Measurements from ENCODE around the gene STRN4. TPM values are rescaled to one million over a fixed set of nuclear protein-coding genes. Genes with fewer than 3 reads are reported as not detected.

STRN4 gene
- total RNA-seq, 1 donor from 2014 or later: 105 TPM

- Mint-ChIP-seq H3K4me1 (ENCODE audit: unreplicated experiment) (peaks cover 7% of the 10 kb centered on the region), H3K36me3 (peaks cover 8% of the 10 kb centered on the region), H3K27me3 (no peaks in the 10 kb centered on the region), H3K27ac (no peak overlapping the region), H3K9me3 (no peaks in the 10 kb centered on the region), H3K4me3 (no peak overlapping the region)
- TF ChIP-seq, protein P1, sequence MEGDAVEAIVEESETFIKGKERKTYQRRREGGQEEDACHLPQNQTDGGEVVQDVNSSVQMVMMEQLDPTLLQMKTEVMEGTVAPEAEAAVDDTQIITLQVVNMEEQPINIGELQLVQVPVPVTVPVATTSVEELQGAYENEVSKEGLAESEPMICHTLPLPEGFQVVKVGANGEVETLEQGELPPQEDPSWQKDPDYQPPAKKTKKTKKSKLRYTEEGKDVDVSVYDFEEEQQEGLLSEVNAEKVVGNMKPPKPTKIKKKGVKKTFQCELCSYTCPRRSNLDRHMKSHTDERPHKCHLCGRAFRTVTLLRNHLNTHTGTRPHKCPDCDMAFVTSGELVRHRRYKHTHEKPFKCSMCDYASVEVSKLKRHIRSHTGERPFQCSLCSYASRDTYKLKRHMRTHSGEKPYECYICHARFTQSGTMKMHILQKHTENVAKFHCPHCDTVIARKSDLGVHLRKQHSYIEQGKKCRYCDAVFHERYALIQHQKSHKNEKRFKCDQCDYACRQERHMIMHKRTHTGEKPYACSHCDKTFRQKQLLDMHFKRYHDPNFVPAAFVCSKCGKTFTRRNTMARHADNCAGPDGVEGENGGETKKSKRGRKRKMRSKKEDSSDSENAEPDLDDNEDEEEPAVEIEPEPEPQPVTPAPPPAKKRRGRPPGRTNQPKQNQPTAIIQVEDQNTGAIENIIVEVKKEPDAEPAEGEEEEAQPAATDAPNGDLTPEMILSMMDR (conservative IDR thresholded peaks at IDR 0.05): no peak
- no peak for DNase-seq (ENCODE audit: extremely low spot score, unreplicated experiment)
Observed at GRCh38 chr19:46724468-46724867, 21.8 kb downstream of the STRN4 start.

DNA sequence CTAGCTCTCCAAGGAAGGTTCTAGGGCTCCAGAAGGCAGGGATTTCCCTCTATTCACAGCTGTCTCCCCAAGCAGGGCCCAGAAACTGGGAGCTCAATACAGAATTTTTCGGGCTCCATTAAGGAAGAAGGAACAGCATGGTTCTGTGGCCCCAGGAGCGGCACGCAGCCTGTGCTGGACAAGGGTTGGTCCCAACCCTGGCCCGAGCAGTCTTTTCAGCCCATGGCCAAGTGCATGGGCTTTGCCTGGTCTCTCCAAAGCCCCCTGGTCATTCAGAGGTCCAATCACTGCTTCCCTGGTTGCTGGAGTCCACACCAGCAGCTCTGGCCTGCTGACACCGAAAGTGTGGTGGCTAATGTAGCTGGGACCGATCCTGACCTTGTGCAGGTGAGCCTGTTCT lies 22.8 kb downstream of the STRN4 start:
- TF ChIP-seq, protein P1 (conservative IDR thresholded peaks at IDR 0.05): no peak

GRCh38 chr19:46723023-46723461 lies 23.2 kb downstream of the STRN4 start:
- TF ChIP-seq, protein P1 (conservative IDR thresholded peaks at IDR 0.05): no peak

More for the DNA sequence above, 22.8 kb downstream of the STRN4 start:
- peaks cover under 1% of the 10 kb centered on the region for H3K4me1 Mint-ChIP-seq (ENCODE audit: unreplicated experiment)
- no peaks in the 10 kb centered on the region for H3K27me3 Mint-ChIP-seq
- no peaks in the 10 kb centered on the region for H3K9me3 Mint-ChIP-seq
- peaks cover 4% of the 10 kb centered on the region for H3K36me3 Mint-ChIP-seq
- no peak overlapping the region for H3K27ac Mint-ChIP-seq
- H3K4me3 Mint-ChIP-seq: no peak overlapping the region
- DNase-seq (ENCODE audit: extremely low spot score, unreplicated experiment): no peak

GRCh38 chr19:46722421-46723022 lies 23.7 kb downstream of the STRN4 start:
- Mint-ChIP-seq H3K27ac (peak overlapping the region; percentile 44), H3K27me3 (no peaks in the 10 kb centered on the region), H3K9me3 (no peaks in the 10 kb centered on the region), H3K36me3 (peaks cover 4% of the 10 kb centered on the region), H3K4me3 (no peak overlapping the region), H3K4me1 (ENCODE audit: unreplicated experiment) (no peaks in the 10 kb centered on the region)
- TF ChIP-seq, protein P1 (conservative IDR thresholded peaks at IDR 0.05): no peak
- DNase-seq (ENCODE audit: extremely low spot score, unreplicated experiment): no peak

More at GRCh38 chr19:46723023-46723461, 23.2 kb downstream of the STRN4 start:
- Mint-ChIP-seq H3K9me3 (no peaks in the 10 kb centered on the region), H3K4me3 (no peak overlapping the region), H3K27ac (no peak overlapping the region), H3K36me3 (peaks cover 4% of the 10 kb centered on the region), H3K4me1 (ENCODE audit: unreplicated experiment) (no peaks in the 10 kb centered on the region), H3K27me3 (no peaks in the 10 kb centered on the region)
- no peak for DNase-seq (ENCODE audit: extremely low spot score, unreplicated experiment)

GRCh38 chr19:46722004-46722380 lies 24.3 kb downstream of the STRN4 start:
- Mint-ChIP-seq H3K9me3 (no peaks in the 10 kb centered on the region), H3K4me1 (ENCODE audit: unreplicated experiment) (no peaks in the 10 kb centered on the region), H3K27ac (peak overlapping the region; percentile 44), H3K4me3 (no peak overlapping the region), H3K36me3 (peaks cover 4% of the 10 kb centered on the region), H3K27me3 (no peaks in the 10 kb centered on the region)
- TF ChIP-seq, protein P1 (conservative IDR thresholded peaks at IDR 0.05): no peak
- no peak for DNase-seq (ENCODE audit: extremely low spot score, unreplicated experiment)
